Measurements from ENCODE around the gene SLCO2A1. TPM values are rescaled to one million over a fixed set of nuclear protein-coding genes. Genes with fewer than 3 reads are reported as not detected.

SLCO2A1 gene
- total and polyA plus RNA-seq, 2 experiments from 2014 or later = 0.31 to 1.0 TPM

- TF ChIP-seq, protein P1, sequence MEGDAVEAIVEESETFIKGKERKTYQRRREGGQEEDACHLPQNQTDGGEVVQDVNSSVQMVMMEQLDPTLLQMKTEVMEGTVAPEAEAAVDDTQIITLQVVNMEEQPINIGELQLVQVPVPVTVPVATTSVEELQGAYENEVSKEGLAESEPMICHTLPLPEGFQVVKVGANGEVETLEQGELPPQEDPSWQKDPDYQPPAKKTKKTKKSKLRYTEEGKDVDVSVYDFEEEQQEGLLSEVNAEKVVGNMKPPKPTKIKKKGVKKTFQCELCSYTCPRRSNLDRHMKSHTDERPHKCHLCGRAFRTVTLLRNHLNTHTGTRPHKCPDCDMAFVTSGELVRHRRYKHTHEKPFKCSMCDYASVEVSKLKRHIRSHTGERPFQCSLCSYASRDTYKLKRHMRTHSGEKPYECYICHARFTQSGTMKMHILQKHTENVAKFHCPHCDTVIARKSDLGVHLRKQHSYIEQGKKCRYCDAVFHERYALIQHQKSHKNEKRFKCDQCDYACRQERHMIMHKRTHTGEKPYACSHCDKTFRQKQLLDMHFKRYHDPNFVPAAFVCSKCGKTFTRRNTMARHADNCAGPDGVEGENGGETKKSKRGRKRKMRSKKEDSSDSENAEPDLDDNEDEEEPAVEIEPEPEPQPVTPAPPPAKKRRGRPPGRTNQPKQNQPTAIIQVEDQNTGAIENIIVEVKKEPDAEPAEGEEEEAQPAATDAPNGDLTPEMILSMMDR (conservative IDR thresholded peaks at IDR 0.05; ENCODE audit: low read depth in 2 of 2) = no peak
- no peak for TF ChIP-seq ETS1 (IDR thresholded peaks at IDR 0.05)
- no peak for TF ChIP-seq STAT1 (IDR thresholded peaks at IDR 0.05; ENCODE audit: unreplicated experiment)
These were observed 35.4 kb downstream of the SLCO2A1 start (continued) for GRCh38 chr3:133994166-133994890.

GRCh38 chr3:133992951-133993620, 36.6 kb downstream of the SLCO2A1 start:
- Histone ChIP-seq H3K4me2 (no peak overlapping the region), H3K27me3 (ENCODE audit: insufficient read depth) (no peaks in the 10 kb centered on the region), H3K27ac (ENCODE audit: low read depth) (no peak overlapping the region), H3K4me3 (no peak overlapping the region), H2AFZ (no peak overlapping the region), H3K9me2 (ENCODE audit: insufficient read depth) (0 out of 2 replicates have a peak, but pooled peaks cover 5% of the 10 kb centered on the region), H3K4me1 (ENCODE audit: insufficient read depth) (peaks cover 19% of the 10 kb centered on the region), H3F3A (replicated peaks; ENCODE audit: low read depth) (no peaks in the 10 kb centered on the region), H4K20me1 (replicated peaks; ENCODE audit: insufficient read depth) (no peaks in the 10 kb centered on the region), H3K79me2 (replicated peaks; ENCODE audit: insufficient read depth) (no peaks in the 10 kb centered on the region), H3K36me3 (ENCODE audit: insufficient read depth) (no peaks in the 10 kb centered on the region)
- Mint-ChIP-seq H3K36me3 (ENCODE audit: low read depth) (no peaks in the 10 kb centered on the region; the same call in 2 of the 3 replicates), H3K27ac (no peak overlapping the region), H3K4me1 (peaks cover 22% of the 10 kb centered on the region), H3K9me3 (peaks cover 3% of the 10 kb centered on the region; the same call in 1 of the 3 replicates), H3K27me3 (ENCODE audit: insufficient read depth, low read depth, poor library complexity) (peaks cover 9% of the 10 kb centered on the region), H3K4me3 (no peak overlapping the region)
- DNase-seq (ENCODE audit: low spot score) (no peak), ATAC-seq (no peak)
- no peak for TF ChIP-seq JUNB (IDR thresholded peaks at IDR 0.05; ENCODE audit: unreplicated experiment)
- no peak for TF ChIP-seq ZNF462 (CRISPR knock-in tag; IDR thresholded peaks at IDR 0.05)

All from GM23338 (cell line).